ENCODE measurements around the gene DMC1. TPM values are rescaled to one million over a fixed set of nuclear protein-coding genes. Genes with fewer than 3 reads are reported as not detected.
A peak's percentile ranks its signal among the peaks of the same experiment; 100 is the strongest.

DMC1 gene
- total and polyA plus RNA-seq, 9 of the 15 experiments (the other 6 are each of a cell fraction or from before 2014, with no cell fraction given) = 5.5 to 55.5 (median 9.8) TPM

GRCh38 chr22:38505541-38506117 lies 64.4 kb downstream of the DMC1 start (continued):
- TF ChIP-seq HNRNPLL (IDR thresholded peaks at IDR 0.05; ENCODE audit: low read depth, low read length, poor library complexity, severe bottlenecking) (no peak), WHSC1 (IDR thresholded peaks at IDR 0.05; ENCODE audit: low read length) (no peak), PHF8 (IDR thresholded peaks at IDR 0.05; ENCODE audit: borderline replicate concordance, low read length) (peak; percentile 38; the same call in 1 of the 2 replicates), PRPF4 (IDR thresholded peaks at IDR 0.05; ENCODE audit: insufficient read depth, low read depth, low read length, poor library complexity, severe bottlenecking) (peak; percentile 77), NR1H2 (CRISPR knock-in tag; IDR thresholded peaks at IDR 0.05) (no peak), NFIC (IDR thresholded peaks at IDR 0.05) (0 out of 2 replicates have a peak, but pooled peaks have one; percentile 6), XRCC3 (IDR thresholded peaks at IDR 0.05) (no peak), KLF1 (tag; IDR thresholded peaks at IDR 0.05) (0 out of 2 replicates have a peak, but pooled peaks have one; percentile 14), HMG20B (CRISPR knock-in tag; IDR thresholded peaks at IDR 0.05) (no peak), HMGXB4 (CRISPR knock-in tag; IDR thresholded peaks at IDR 0.05) (no peak; the same call in 1 of the 2 replicates), TEAD2 (tag; IDR thresholded peaks at IDR 0.05) (no peak), PTRF (tag; IDR thresholded peaks at IDR 0.05) (no peak), RBM22 (IDR thresholded peaks at IDR 0.05; ENCODE audit: low read depth, low read length, poor library complexity, severe bottlenecking) (peak; percentile 83), ATF6 (CRISPR knock-in tag; IDR thresholded peaks at IDR 0.05) (no peak), VEZF1 (CRISPR knock-in tag; IDR thresholded peaks at IDR 0.05) (peak; percentile 65; the same call in 1 of the 2 replicates), NFRKB (IDR thresholded peaks at IDR 0.05; ENCODE audit: low read depth) (0 out of 2 replicates have a peak, but pooled peaks have one; percentile 69), POLR2AphosphoS5 (IDR thresholded peaks at IDR 0.05; ENCODE audit: control insufficient read depth, insufficient read depth, low read depth, low read length) (no peak; the same call in 1 of the 2 replicates), SNRNP70 (optimal IDR thresholded peaks at IDR 0.05; ENCODE audit: low read depth, low read length) (no peak), PTBP1 (IDR thresholded peaks at IDR 0.05; ENCODE audit: low read depth, low read length) (no peak), RBM14 (IDR thresholded peaks at IDR 0.05; ENCODE audit: borderline replicate concordance, insufficient read depth, low read depth, low read length) (no peak), ZFX (CRISPR knock-in tag; IDR thresholded peaks at IDR 0.05) (peak; percentile 88), SP1 (CRISPR knock-in tag; IDR thresholded peaks at IDR 0.05) (no peak), SMAD3 (CRISPR knock-in tag; conservative IDR thresholded peaks at IDR 0.05) (no peak), RAD51 (IDR thresholded peaks at IDR 0.05; ENCODE audit: borderline replicate concordance, low read depth) (no peak), CEBPB (tag; IDR thresholded peaks at IDR 0.05) (no peak)

Data from K562 (cell line).